ENCODE measurements around the gene SLC18A2. TPM values are rescaled to one million over a fixed set of nuclear protein-coding genes. Genes with fewer than 3 reads are reported as not detected.

Gene SLC18A2
- total RNA-seq, 1 donor from 2014 or later, result 0.16 TPM

GRCh38 chr10:117256910-117257309 is 16.0 kb downstream of the SLC18A2 start:
- ATAC-seq (no peak), DNase-seq (ENCODE audit: missing footprints) (no peak)
- intact Hi-C loops (cut with DNase I), result no loop called here

GRCh38 chr10:117257721-117258120 is 16.8 kb downstream of the SLC18A2 start:
- no peak for ATAC-seq
- DNase-seq (ENCODE audit: missing footprints), result no peak
- intact Hi-C loops (cut with DNase I), result no loop called here

- intact Hi-C loops (cut with DNase I), result no loop called here
Observed at GRCh38 chr10:117259279-117259678, 18.4 kb downstream of the SLC18A2 start.

GRCh38 chr10:117260084-117260483 is 19.2 kb downstream of the SLC18A2 start:
- intact Hi-C loops (cut with DNase I), result no loop called here

More at GRCh38 chr10:117259279-117259678, 18.4 kb downstream of the SLC18A2 start:
- ATAC-seq (no peak), DNase-seq (ENCODE audit: missing footprints) (no peak)

GRCh38 chr10:117261501-117261900 is 20.6 kb downstream of the SLC18A2 start:
- no peak for ATAC-seq
- no peak for DNase-seq (ENCODE audit: missing footprints)
- intact Hi-C loops (cut with DNase I), result no loop called here

More at GRCh38 chr10:117260084-117260483, 19.2 kb downstream of the SLC18A2 start:
- no peak for ATAC-seq
- no peak for DNase-seq (ENCODE audit: missing footprints)

- intact Hi-C loops (cut with DNase I), result no loop called here
- ATAC-seq (no peak), DNase-seq (ENCODE audit: missing footprints) (no peak)
Observed at GRCh38 chr10:117262291-117262902, 21.5 kb downstream of the SLC18A2 start.

GRCh38 chr10:117262903-117263293 is 22.0 kb downstream of the SLC18A2 start:
- ATAC-seq, result no peak
- DNase-seq (ENCODE audit: missing footprints), result no peak
- intact Hi-C loops (cut with DNase I), result no loop called here

- intact Hi-C loops (cut with DNase I), result no loop called here
- no peak for ATAC-seq
- no peak for DNase-seq (ENCODE audit: missing footprints)
Observed at GRCh38 chr10:117264782-117265181, 23.9 kb downstream of the SLC18A2 start.

GRCh38 chr10:117266400-117266799 is 25.5 kb downstream of the SLC18A2 start:
- intact Hi-C loops (cut with DNase I), result no loop called here
- no peak for DNase-seq (ENCODE audit: missing footprints)
- no peak for ATAC-seq

GRCh38 chr10:117266812-117267211 is 25.9 kb downstream of the SLC18A2 start:
- intact Hi-C loops (cut with DNase I), result no loop called here
- DNase-seq (ENCODE audit: missing footprints), result no peak
- ATAC-seq, result no peak

GRCh38 chr10:117268258-117268657 is 27.3 kb downstream of the SLC18A2 start:
- intact Hi-C loops (cut with DNase I), result no loop called here
- DNase-seq (ENCODE audit: missing footprints) (no peak), ATAC-seq (no peak)

- DNase-seq (ENCODE audit: missing footprints), result no peak
- intact Hi-C loops (cut with DNase I), result no loop called here
- ATAC-seq, result no peak
Observed at GRCh38 chr10:117268907-117269306, 28.0 kb downstream of the SLC18A2 start.

- intact Hi-C loops (cut with DNase I), result no loop called here
- ATAC-seq (no peak), DNase-seq (ENCODE audit: missing footprints) (no peak)
Observed at GRCh38 chr10:117271427-117271826, 30.5 kb downstream of the SLC18A2 start.

GRCh38 chr10:117272195-117273076 is 31.5 kb downstream of the SLC18A2 start:
- ATAC-seq (no peak), DNase-seq (ENCODE audit: missing footprints) (no peak)

GRCh38 chr10:117273980-117274379 is 33.1 kb downstream of the SLC18A2 start:
- no peak for DNase-seq (ENCODE audit: missing footprints)
- intact Hi-C loops (cut with DNase I), result no loop called here
- ATAC-seq, result no peak

More at GRCh38 chr10:117272195-117273076, 31.5 kb downstream of the SLC18A2 start:
- intact Hi-C loops (cut with DNase I), result no loop called here

- intact Hi-C loops (cut with DNase I), result no loop called here
- DNase-seq (ENCODE audit: missing footprints) (no peak), ATAC-seq (no peak)
Observed at GRCh38 chr10:117274509-117274908, 33.6 kb downstream of the SLC18A2 start.

GRCh38 chr10:117275121-117275520 is 34.2 kb downstream of the SLC18A2 start:
- DNase-seq (ENCODE audit: missing footprints), result no peak
- ATAC-seq, result no peak
- intact Hi-C loops (cut with DNase I), result no loop called here

- intact Hi-C loops (cut with DNase I), result no loop called here
- DNase-seq (ENCODE audit: missing footprints), result no peak
Observed at GRCh38 chr10:117277675-117278074, 36.8 kb downstream of the SLC18A2 start.

GRCh38 chr10:117284716-117285494 is 44.0 kb downstream of the SLC18A2 start:
- no peak for ATAC-seq
- no peak for DNase-seq (ENCODE audit: missing footprints)
- intact Hi-C loops (cut with DNase I), result no loop called here

More at GRCh38 chr10:117277675-117278074, 36.8 kb downstream of the SLC18A2 start:
- ATAC-seq, result no peak
